Measurements from ENCODE around the gene MUC13.

- TF ChIP-seq GATA2 (IDR thresholded peaks at IDR 0.05; ENCODE audit: low read depth, low read length) (no peak), GATA3 (IDR thresholded peaks at IDR 0.05; ENCODE audit: low read depth, low read length) (no peak)
These were observed 41.0 kb downstream of the MUC13 start for GRCh38 chr3:124893526-124893925.
